Suprapubic skin (tissue), 4 donors: ENCODE measurements around the gene FLACC1. TPM values are rescaled to one million over a fixed set of nuclear protein-coding genes. Genes with fewer than 3 reads are reported as not detected.

ENCODE experiments used
- DNase-seq, 2 donors: peaks; one replicate each; pipeline ENCODE4 v3.0.0-alpha.2; 2019; ENCODE audit warnings: low spot score in 2 of 2
- H3K27ac ChIP-seq: fragments of 200-600 bp; sonication (generic); one replicate; pipeline ENCODE4 v1.5.1; 2019
- H3K27me3 ChIP-seq: fragments of 200-600 bp; sonication (generic); one replicate; pipeline ENCODE4 v1.5.1; 2019
- H3K36me3 ChIP-seq: fragments of 200-600 bp; sonication (generic); one replicate; pipeline ENCODE4 v1.5.1; 2019
- H3K4me1 ChIP-seq: fragments of 200-600 bp; sonication (generic); one replicate; pipeline ENCODE4 v1.5.1; 2019
- H3K4me3 ChIP-seq: fragments of 200-600 bp; sonication (generic); one replicate; pipeline ENCODE4 v1.5.1; 2019; ENCODE audit warnings: mild to moderate bottlenecking
- H3K9me3 ChIP-seq: fragments of 200-600 bp; sonication (generic); one replicate; pipeline ENCODE4 v1.5.1; 2019
- EP300 ChIP-seq: sonication (generic); formaldehyde crosslinking; IDR thresholded peaks from one replicate; pipeline ENCODE4 v1.6.1; 2017; ENCODE audit warnings: antibody characterized with exemption
- POLR2A ChIP-seq, 2 donors: fragments of 450-650 bp; IDR thresholded peaks; one replicate each; pipeline ENCODE4 v1.6.1; 2017; ENCODE audit warnings: antibody characterized with exemption in 2 of 2, mild to moderate bottlenecking in 2 of 2, moderate library complexity in 2 of 2
- POLR2AphosphoS5 ChIP-seq, 3 donors: sonication (generic); formaldehyde crosslinking; IDR thresholded peaks; one replicate each; pipeline ENCODE4 v1.6.1; 2017; ENCODE audit warnings: antibody characterized with exemption in 3 of 3
- WGBS: methylation state at CpG from one replicate; pipeline ENCODE4 v1.1.5; 2018; 5-methylcytosine and 5-hydroxymethylcytosine counted together
- total RNA-seq, 4 donors: library from RNA; depleted of rRNA; stranded (reverse); fragments of >200 nt; gene quantifications; one replicate each; pipeline ENCODE4 v1.1.0, GENCODE V29; 2016
- TF ChIP-seq, protein P1 (sequence below), 2 donors: fragments of 200-600 bp in 1 of 2; fragments of 450-650 bp in 1 of 2; sonication (generic) in 1 of 2; IDR thresholded peaks; one replicate each; pipeline ENCODE4 v1.5.1; 2016 to 2019; ENCODE audit warnings: antibody characterized with exemption in 2 of 2, mild to moderate bottlenecking in 1 of 2, moderate library complexity in 1 of 2

FLACC1 gene
- total RNA-seq, 4 donors from 2014 or later: 0.80 to 1.0 TPM; not detected in 2

DNA sequence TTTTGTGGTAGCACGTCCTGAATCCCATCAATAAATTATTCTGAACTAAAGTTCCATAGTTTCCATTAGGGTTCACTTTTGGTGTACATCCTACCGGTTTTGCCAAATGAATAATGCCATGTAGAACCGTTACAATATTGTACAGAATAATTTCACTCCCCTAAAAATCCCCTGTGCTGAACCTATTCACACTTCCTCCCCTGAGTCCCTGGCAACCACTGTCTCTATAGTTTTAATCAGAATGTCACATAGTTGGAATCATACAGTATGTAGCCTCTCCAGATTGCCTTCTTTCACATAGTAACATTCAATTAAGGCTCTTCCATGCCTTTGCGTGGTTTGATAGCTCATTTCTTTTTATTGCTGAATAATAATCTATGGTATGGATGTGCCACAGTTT, 106.4 kb downstream of the FLACC1 start:
- no peak overlapping the region for H3K4me3 ChIP-seq
- no peak for DNase-seq
- H3K27ac ChIP-seq: no peak overlapping the region
- no peaks in the 10 kb centered on the region for H3K9me3 ChIP-seq
- H3K36me3 ChIP-seq: no peaks in the 10 kb centered on the region
- peaks cover 15% of the 10 kb centered on the region for H3K4me1 ChIP-seq
- 86% methylated on average over 4 of the region's 4 CpGs for WGBS
- H3K27me3 ChIP-seq: no peaks in the 10 kb centered on the region
- no peak for TF ChIP-seq POLR2AphosphoS5 (IDR thresholded peaks at IDR 0.05)
- TF ChIP-seq POLR2A (IDR thresholded peaks at IDR 0.05): no peak
- TF ChIP-seq EP300: no peak
- TF ChIP-seq, protein P1, sequence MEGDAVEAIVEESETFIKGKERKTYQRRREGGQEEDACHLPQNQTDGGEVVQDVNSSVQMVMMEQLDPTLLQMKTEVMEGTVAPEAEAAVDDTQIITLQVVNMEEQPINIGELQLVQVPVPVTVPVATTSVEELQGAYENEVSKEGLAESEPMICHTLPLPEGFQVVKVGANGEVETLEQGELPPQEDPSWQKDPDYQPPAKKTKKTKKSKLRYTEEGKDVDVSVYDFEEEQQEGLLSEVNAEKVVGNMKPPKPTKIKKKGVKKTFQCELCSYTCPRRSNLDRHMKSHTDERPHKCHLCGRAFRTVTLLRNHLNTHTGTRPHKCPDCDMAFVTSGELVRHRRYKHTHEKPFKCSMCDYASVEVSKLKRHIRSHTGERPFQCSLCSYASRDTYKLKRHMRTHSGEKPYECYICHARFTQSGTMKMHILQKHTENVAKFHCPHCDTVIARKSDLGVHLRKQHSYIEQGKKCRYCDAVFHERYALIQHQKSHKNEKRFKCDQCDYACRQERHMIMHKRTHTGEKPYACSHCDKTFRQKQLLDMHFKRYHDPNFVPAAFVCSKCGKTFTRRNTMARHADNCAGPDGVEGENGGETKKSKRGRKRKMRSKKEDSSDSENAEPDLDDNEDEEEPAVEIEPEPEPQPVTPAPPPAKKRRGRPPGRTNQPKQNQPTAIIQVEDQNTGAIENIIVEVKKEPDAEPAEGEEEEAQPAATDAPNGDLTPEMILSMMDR (IDR thresholded peaks at IDR 0.05): no peak

- no peaks in the 10 kb centered on the region for H3K27me3 ChIP-seq
- no peak overlapping the region for H3K4me3 ChIP-seq
- DNase-seq: no peak
- H3K4me1 ChIP-seq: peaks cover 11% of the 10 kb centered on the region
- no peak overlapping the region for H3K27ac ChIP-seq
- no peaks in the 10 kb centered on the region for H3K36me3 ChIP-seq
- no peaks in the 10 kb centered on the region for H3K9me3 ChIP-seq
- 66% methylated on average over 2 of the region's 2 CpGs for WGBS
- TF ChIP-seq, protein P1 (IDR thresholded peaks at IDR 0.05): no peak
- TF ChIP-seq POLR2A (IDR thresholded peaks at IDR 0.05) (no peak), EP300 (no peak), POLR2AphosphoS5 (IDR thresholded peaks at IDR 0.05) (no peak)
Observed at GRCh38 chr2:201249889-201250288, 107.3 kb downstream of the FLACC1 start.

GRCh38 chr2:201248288-201248844, 108.8 kb downstream of the FLACC1 start:
- Histone ChIP-seq H3K36me3 (no peaks in the 10 kb centered on the region), H3K4me1 (no peaks in the 10 kb centered on the region), H3K27me3 (no peaks in the 10 kb centered on the region), H3K9me3 (no peaks in the 10 kb centered on the region), H3K27ac (no peak overlapping the region), H3K4me3 (no peak overlapping the region)
- 90% methylated on average over 6 of the region's 6 CpGs for WGBS
- DNase-seq: no peak
- TF ChIP-seq POLR2A (IDR thresholded peaks at IDR 0.05) (no peak), POLR2AphosphoS5 (IDR thresholded peaks at IDR 0.05) (no peak), EP300 (no peak)
- TF ChIP-seq, protein P1 (IDR thresholded peaks at IDR 0.05): no peak

DNA sequence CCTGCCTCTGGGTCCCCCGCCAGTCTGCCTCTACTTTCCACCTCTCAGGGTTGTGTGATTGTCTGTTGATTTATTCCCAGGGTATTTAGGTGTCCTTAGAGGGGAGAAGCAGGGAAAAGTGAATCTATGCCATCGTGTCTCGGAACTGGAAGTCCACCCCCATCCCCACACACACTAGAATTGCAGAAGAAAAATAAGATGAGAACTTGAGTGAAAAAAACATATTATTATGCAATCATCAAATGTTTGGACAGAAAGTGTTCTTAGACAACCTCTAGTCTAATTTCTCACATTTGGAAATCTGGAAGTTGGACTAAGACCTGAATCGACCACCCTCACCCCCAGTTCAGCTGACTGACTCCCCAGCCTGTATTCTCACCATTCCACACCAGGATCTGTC, 110.9 kb downstream of the FLACC1 start:
- 75% methylated on average over 4 of the region's 4 CpGs for WGBS
- H3K4me3 ChIP-seq: no peak overlapping the region
- no peaks in the 10 kb centered on the region for H3K4me1 ChIP-seq
- H3K9me3 ChIP-seq: no peaks in the 10 kb centered on the region
- DNase-seq: no peak
- H3K27me3 ChIP-seq: no peaks in the 10 kb centered on the region
- H3K36me3 ChIP-seq: no peaks in the 10 kb centered on the region
- no peak overlapping the region for H3K27ac ChIP-seq
- TF ChIP-seq POLR2AphosphoS5 (IDR thresholded peaks at IDR 0.05) (no peak), EP300 (no peak), POLR2A (IDR thresholded peaks at IDR 0.05) (no peak)
- TF ChIP-seq, protein P1 (IDR thresholded peaks at IDR 0.05): no peak

DNA sequence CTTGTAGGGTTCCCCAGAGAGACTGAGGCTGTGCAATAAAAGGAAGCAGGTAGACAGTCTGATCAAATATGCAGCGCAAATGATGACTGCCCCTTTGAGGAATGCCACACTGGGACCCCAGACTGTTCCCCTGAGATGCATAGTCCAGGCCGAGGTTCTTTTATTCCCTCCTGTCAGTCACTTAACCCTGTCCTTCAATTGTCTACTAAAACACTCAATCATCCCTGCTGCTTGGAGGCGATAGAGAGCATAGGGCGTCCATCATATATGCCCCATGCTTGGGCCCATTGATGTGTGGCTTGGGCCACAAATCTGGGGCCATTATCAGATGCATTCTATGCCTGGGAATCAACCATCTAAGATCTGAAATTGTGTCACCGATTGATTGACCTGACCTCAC, 112.3 kb downstream of the FLACC1 start:
- no peaks in the 10 kb centered on the region for H3K36me3 ChIP-seq
- H3K9me3 ChIP-seq: no peaks in the 10 kb centered on the region
- DNase-seq: no peak
- no peak for TF ChIP-seq POLR2A (IDR thresholded peaks at IDR 0.05)
- TF ChIP-seq POLR2AphosphoS5 (IDR thresholded peaks at IDR 0.05): no peak
- TF ChIP-seq EP300: no peak
- TF ChIP-seq, protein P1 (IDR thresholded peaks at IDR 0.05): no peak
- WGBS: 81% methylated on average over 5 of the region's 5 CpGs
- no peaks in the 10 kb centered on the region for H3K27me3 ChIP-seq
- H3K4me3 ChIP-seq: no peak overlapping the region
- peaks cover 3% of the 10 kb centered on the region for H3K4me1 ChIP-seq
- no peak overlapping the region for H3K27ac ChIP-seq
